Right hindlimb (tissue), 1 donor: ENCODE data around the gene GCNA.
"Not testable (repeated sequence)": the region's sequence is repeated elsewhere in the genome, so short reads cannot be mapped to it uniquely, and the experiment has no call there.

Experiments used
- DNase-seq: peaks from one replicate; pipeline ENCODE4 v3.0.0-alpha.2; 2018

The GCNA gene

GRCh38 chrX:71652405-71652804 is 74.2 kb downstream of the GCNA start:
- peak; percentile 41 for DNase-seq

DNA sequence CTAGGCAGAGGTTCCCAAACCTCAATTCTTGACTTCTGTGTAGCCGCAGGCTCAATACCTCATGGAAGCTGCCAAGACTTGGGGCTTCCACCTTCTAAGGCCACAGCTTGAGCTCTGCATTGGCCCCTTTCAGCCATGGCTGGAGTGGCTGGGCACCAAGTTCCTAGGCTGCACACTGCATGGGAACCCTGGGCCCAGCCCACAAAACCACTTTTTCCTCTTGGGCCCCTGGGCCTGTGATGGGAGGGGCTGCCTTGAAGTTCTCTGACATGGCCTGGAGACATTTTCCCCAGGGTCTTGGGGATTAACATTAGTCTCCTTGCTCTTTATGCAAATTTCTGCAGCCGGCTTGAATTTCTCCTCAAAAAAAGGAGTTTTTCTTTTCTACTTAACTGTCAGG is 75.1 kb downstream of the GCNA start:
- DNase-seq, result no peak

DNA sequence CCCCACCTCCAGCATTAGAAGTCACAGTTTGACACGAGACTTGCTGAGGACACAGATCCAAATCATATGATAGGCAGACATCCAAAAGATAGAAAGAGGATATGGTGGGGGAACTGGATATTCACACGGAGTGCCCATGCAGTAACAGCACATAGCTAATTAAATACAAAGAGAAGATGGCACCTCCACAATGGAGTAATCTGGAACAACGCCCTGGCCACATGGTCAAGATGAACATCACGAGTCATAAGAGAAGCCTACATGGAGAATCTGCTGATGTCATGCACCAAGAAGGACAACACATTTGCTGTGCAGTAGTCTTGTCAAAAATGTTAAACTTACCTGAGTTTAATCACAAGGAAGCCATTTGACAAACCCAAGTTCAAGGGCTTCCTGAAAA is 79.0 kb downstream of the GCNA start:
- no peak for DNase-seq

DNA sequence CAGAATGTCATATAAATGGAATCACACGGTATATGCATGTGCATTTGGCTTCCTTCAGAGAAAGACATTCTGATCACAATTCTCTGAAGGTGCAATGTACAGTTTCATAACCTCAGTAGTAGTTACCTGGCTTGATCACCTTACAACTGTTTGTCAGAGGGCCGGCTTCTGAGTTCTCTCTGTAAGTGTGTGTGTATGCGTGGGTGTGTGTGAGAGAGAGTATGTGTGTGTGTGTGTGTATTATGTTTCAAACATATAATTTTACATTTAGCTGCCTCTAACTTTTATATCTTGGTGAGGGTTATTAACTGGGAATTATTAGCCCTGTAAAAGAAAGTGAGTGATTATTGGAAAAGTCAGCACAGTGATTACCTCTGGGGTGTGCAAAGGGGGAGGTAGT is 81.1 kb downstream of the GCNA start:
- DNase-seq, result no peak

DNA sequence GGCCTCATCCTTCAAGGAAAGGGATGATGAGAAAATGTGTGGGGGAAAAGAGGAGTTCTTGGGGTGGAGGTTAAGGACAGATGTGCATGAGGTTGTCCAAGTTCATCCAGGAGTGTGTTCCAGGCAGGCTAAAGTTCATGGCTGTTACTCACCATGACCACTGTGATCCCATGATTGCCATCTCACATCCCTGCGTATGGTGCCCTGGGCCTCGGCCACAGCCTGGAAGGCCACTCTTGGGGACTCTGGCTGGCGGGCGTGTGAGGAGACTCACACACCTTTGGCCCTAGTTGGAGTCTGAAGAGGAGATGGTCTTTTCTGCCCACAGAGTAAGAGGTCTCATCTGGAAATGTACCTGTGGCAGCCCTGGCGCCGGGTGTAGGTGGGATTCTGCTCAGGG is 81.7 kb downstream of the GCNA start:
- no peak for DNase-seq

DNA sequence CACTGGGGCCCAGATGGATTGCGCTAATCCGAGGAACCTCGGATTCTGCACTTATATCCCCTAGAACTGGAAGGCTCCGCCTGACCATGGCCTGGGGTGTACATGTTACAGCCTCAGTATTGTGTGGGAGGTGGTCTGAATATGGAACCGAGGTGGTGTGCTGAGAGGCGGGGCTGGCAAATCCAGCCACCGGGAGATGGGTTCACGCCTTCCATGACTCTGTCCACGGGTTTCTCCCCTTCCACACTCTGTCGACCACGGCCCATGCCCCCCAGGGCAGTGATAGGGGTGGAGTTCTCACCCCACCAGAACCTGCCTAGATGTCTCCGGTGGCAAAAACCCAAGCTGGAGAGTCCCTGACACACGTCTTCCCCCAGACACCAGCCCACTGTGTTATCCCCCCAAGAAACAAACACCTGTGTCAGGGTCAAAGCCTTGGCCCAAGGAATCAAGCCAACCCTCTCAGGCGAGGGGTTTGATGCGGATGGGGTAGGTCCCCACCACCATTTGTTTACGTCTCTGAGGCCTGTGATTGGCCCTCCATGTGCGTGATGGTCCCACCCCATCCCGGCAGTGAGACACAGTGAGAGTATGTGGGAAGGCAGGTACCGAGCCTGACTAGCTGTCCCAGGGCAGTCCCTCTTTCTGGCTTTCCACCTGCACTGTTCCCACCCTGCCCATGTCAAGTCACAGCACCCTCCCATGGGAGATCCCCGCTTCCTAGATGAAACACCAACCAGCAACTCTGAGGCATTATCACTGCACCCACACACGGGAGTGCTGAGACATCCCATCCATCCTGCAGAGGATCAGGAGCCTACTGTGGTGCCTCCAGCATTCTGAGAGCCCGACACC is 82.6 kb downstream of the GCNA start:
- no peak for DNase-seq

- DNase-seq, result no peak
These were observed 83.7 kb downstream of the GCNA start for GRCh38 chrX:71661919-71662318.

GRCh38 chrX:71662654-71663053 is 84.4 kb downstream of the GCNA start:
- DNase-seq, result not testable (repeated sequence)
